Measurements from ENCODE around the gene PPP1R12C. TPM values are rescaled to one million over a fixed set of nuclear protein-coding genes. Genes with fewer than 3 reads are reported as not detected.

Gene PPP1R12C
- total RNA-seq, 1 experiment from 2014 or later, result 79.9 TPM

GRCh38 chr19:55091126-55091910 lies 26.1 kb downstream of the PPP1R12C start:
- no CpG with 5 or more reads among the region's 32 CpGs for whole genome bisulfite sequencing (ENCODE audit: extremely low coverage, insufficient read length, low lambda C conversion rate)
- Histone ChIP-seq H2AK5ac (ENCODE audit: insufficient read length, low read length) (no peak overlapping the region), H3K4me2 (ENCODE audit: insufficient read depth, insufficient read length, low read length) (no peak overlapping the region), H3K9ac (ENCODE audit: extremely low read depth, insufficient read length, low read length) (no peak overlapping the region), H3K14ac (ENCODE audit: insufficient read depth, low read length) (no peak overlapping the region), H3K4ac (ENCODE audit: low read depth, low read length) (no peak overlapping the region), H2BK20ac (ENCODE audit: low read depth, low read length, poor library complexity, severe bottlenecking) (no peak overlapping the region), H2BK12ac (ENCODE audit: insufficient read length, low read depth, low read length) (no peak overlapping the region), H4K5ac (ENCODE audit: insufficient read length, low read depth, low read length) (no peak overlapping the region), H3K56ac (ENCODE audit: insufficient read length, low read depth, low read length) (no peak overlapping the region), H4K91ac (ENCODE audit: insufficient read length, low read depth, low read length) (no peak overlapping the region), H2AFZ (ENCODE audit: low read length) (no peak overlapping the region), H3K27me3 (ENCODE audit: insufficient read depth, low read length) (no peaks in the 10 kb centered on the region), H2BK15ac (ENCODE audit: low read depth, low read length) (no peak overlapping the region), H3K79me2 (ENCODE audit: insufficient read depth, low read length) (no peaks in the 10 kb centered on the region), H2BK5ac (ENCODE audit: insufficient read length, low read length) (no peak overlapping the region), H3K18ac (ENCODE audit: insufficient read length, low read depth, low read length) (no peak overlapping the region), H3K79me1 (ENCODE audit: insufficient read depth, low read depth, low read length, poor library complexity, severe bottlenecking) (no peaks in the 10 kb centered on the region), H4K8ac (replicated peaks; ENCODE audit: insufficient read length, low read depth, low read length) (no peak overlapping the region), H4K20me1 (ENCODE audit: control insufficient read depth, insufficient read depth, insufficient read length) (peaks cover 2% of the 10 kb centered on the region), H3K4me1 (ENCODE audit: insufficient read depth, low read length) (peaks cover 9% of the 10 kb centered on the region; the same call in 1 of the 2 replicates), H3T11ph (ENCODE audit: low read length) (no peak overlapping the region), H3K23ac (ENCODE audit: insufficient read length, low read depth, low read length) (no peak overlapping the region), H3K9me3 (ENCODE audit: control insufficient read depth, low read depth, low read length) (no peaks in the 10 kb centered on the region), H3K23me2 (ENCODE audit: insufficient read length, low read depth, low read length, poor library complexity, severe bottlenecking) (peaks cover 17% of the 10 kb centered on the region), H3K27ac (ENCODE audit: insufficient read length, low read depth, low read length) (no peak overlapping the region), H2BK120ac (ENCODE audit: low read depth, low read length, poor library complexity, severe bottlenecking) (no peak overlapping the region)
- H3K27me3 Mint-ChIP-seq (ENCODE audit: low read depth), result peaks cover 9% of the 10 kb centered on the region
- no peak for DNase-seq
- H3K9me3 Mint-ChIP-seq, result no peaks in the 10 kb centered on the region
- peak overlapping the region in 1 of 3 experiments; percentile 77; a peak in 1 of 7 replicates for H3K27ac Mint-ChIP-seq
- H3K4me1 Mint-ChIP-seq, result peaks cover 26 to 42% of the 10 kb centered on the region in 2 experiments
- TF ChIP-seq CTCF (conservative IDR thresholded peaks at IDR 0.05), result no peak
- H3K4me3 Mint-ChIP-seq, result peak overlapping the region in 1 of 2 experiments; percentile 66; a peak in 1 of 5 replicates
- peaks cover 13 to 27% (median 25%) of the 10 kb centered on the region in 3 experiments; a peak in 6 of 7 replicates for H3K36me3 Mint-ChIP-seq (ENCODE audit: insufficient read depth in 1 of 3, low read depth in 3 of 3)

Data from H9 (cell line).